Left ventricle myocardium inferior (tissue), 1 donor: Measurements from ENCODE around the gene AP3B1. TPM values are rescaled to one million over a fixed set of nuclear protein-coding genes. Genes with fewer than 3 reads are reported as not detected.

Source experiments
- DNase-seq: peaks from one replicate; pipeline ENCODE4 v3.0.0-alpha.2; 2020
- H3K27ac ChIP-seq: fragments of 200-600 bp; replicated peaks from 2 replicates; pipeline ENCODE4 v1.8.0; 2021
- H3K27me3 ChIP-seq: fragments of 200-600 bp; 2 replicates; pipeline ENCODE4 v1.8.0; 2021; ENCODE audit warnings: low read depth
- H3K36me3 ChIP-seq: fragments of 200-600 bp; 2 replicates; pipeline ENCODE4 v1.8.0; 2021
- H3K4me1 ChIP-seq: fragments of 200-600 bp; 2 replicates; pipeline ENCODE4 v1.8.0; 2021
- H3K4me3 ChIP-seq: fragments of 200-600 bp; 2 replicates; pipeline ENCODE4 v1.8.0; 2021; ENCODE audit warnings: mild to moderate bottlenecking, moderate library complexity
- H3K9me3 ChIP-seq: fragments of 200-600 bp; replicated peaks from 2 replicates; pipeline ENCODE4 v1.8.0; 2021
- CTCF ChIP-seq: fragments of 200-600 bp; IDR thresholded peaks from 2 replicates; pipeline ENCODE4 v1.8.0; 2021; ENCODE audit warnings: antibody characterized with exemption, mild to moderate bottlenecking, borderline replicate concordance
- intact Hi-C: fragments of 100-400 bp; cut with micrococcal nuclease; formaldehyde crosslinking; loops from one replicate; pipeline ENCODE4 v1.11.0; 2022
- total RNA-seq: library from RNA; stranded (reverse); fragmentation: NEBNext Ultra II Directional; extraction: Animal tissue kit (Norgen Biotek cat#: 25700); gene quantifications from one replicate; pipeline ENCODE4 v1.2.1, GENCODE V29; 2021
- donor health status: DM: no; HTN: yes; CAD: no; lungs with severe emphysema.

Gene AP3B1
- total RNA-seq, 1 donor from 2014 or later = 22.0 TPM

- no peak for DNase-seq
- peaks cover 10% of the 10 kb centered on the region for H3K36me3 ChIP-seq
- H3K27ac ChIP-seq = no peak overlapping the region
- no peaks in the 10 kb centered on the region for H3K9me3 ChIP-seq
- intact Hi-C loops = no loop called here
- no peak for TF ChIP-seq CTCF
- H3K4me1 ChIP-seq = peaks cover 7% of the 10 kb centered on the region
- no peak overlapping the region for H3K4me3 ChIP-seq
- no peaks in the 10 kb centered on the region for H3K27me3 ChIP-seq
Measured at GRCh38 chr5:77993855-77994318, 300.6 kb downstream of the AP3B1 start.

GRCh38 chr5:77993141-77993854, 301.2 kb downstream of the AP3B1 start:
- TF ChIP-seq CTCF = no peak
- Histone ChIP-seq H3K27ac (no peak overlapping the region), H3K4me3 (no peak overlapping the region), H3K36me3 (peaks cover 10% of the 10 kb centered on the region), H3K9me3 (no peaks in the 10 kb centered on the region), H3K4me1 (peaks cover 1% of the 10 kb centered on the region), H3K27me3 (no peaks in the 10 kb centered on the region)
- no peak for DNase-seq
- intact Hi-C loops = no loop called here

- Histone ChIP-seq H3K4me1 (no peaks in the 10 kb centered on the region), H3K9me3 (no peaks in the 10 kb centered on the region), H3K36me3 (peaks cover 10% of the 10 kb centered on the region), H3K27ac (no peak overlapping the region), H3K27me3 (no peaks in the 10 kb centered on the region), H3K4me3 (no peak overlapping the region)
- no peak for TF ChIP-seq CTCF
- intact Hi-C loops = no loop called here
- DNase-seq = no peak
Measured at GRCh38 chr5:77991084-77991483, 303.4 kb downstream of the AP3B1 start.

- Histone ChIP-seq H3K27me3 (no peaks in the 10 kb centered on the region), H3K36me3 (peaks cover 10% of the 10 kb centered on the region), H3K9me3 (no peaks in the 10 kb centered on the region), H3K4me1 (no peaks in the 10 kb centered on the region), H3K27ac (no peak overlapping the region), H3K4me3 (no peak overlapping the region)
- intact Hi-C loops = no loop called here
- DNase-seq = no peak
- TF ChIP-seq CTCF = no peak
Measured at GRCh38 chr5:77990020-77990419, 304.5 kb downstream of the AP3B1 start.

GRCh38 chr5:77987988-77988387, 306.5 kb downstream of the AP3B1 start:
- Histone ChIP-seq H3K4me1 (peaks cover 5% of the 10 kb centered on the region), H3K27ac (no peak overlapping the region), H3K36me3 (peaks cover 6% of the 10 kb centered on the region), H3K9me3 (no peaks in the 10 kb centered on the region), H3K27me3 (no peaks in the 10 kb centered on the region), H3K4me3 (no peak overlapping the region)
- intact Hi-C loops = no loop called here
- DNase-seq = no peak
- TF ChIP-seq CTCF = no peak
